Endothelial cell (in vitro differentiated cells): ENCODE measurements around the gene RTKN2. TPM values are rescaled to one million over a fixed set of nuclear protein-coding genes. Genes with fewer than 3 reads are reported as not detected.

Experiments used
- DNase-seq: peaks from one replicate; pipeline ENCODE4 v3.0.0; 2021; ENCODE audit warnings: low spot score
- H3K27ac Mint-ChIP-seq: one replicate; pipeline ENCODE4 v1.8.0; 2021; ENCODE audit warnings: mixed read lengths, inconsistent platforms; ENCODE audit not compliant: unreplicated experiment
- H3K27me3 Mint-ChIP-seq: one replicate; pipeline ENCODE4 v1.8.0; 2021; ENCODE audit warnings: mild to moderate bottlenecking, moderate library complexity, mixed read lengths, inconsistent platforms; ENCODE audit not compliant: unreplicated experiment
- H3K36me3 Mint-ChIP-seq: one replicate; pipeline ENCODE4 v1.8.0; 2021; ENCODE audit warnings: mild to moderate bottlenecking, low read depth, mixed read lengths, inconsistent platforms; ENCODE audit not compliant: unreplicated experiment
- H3K4me1 Mint-ChIP-seq: one replicate; pipeline ENCODE4 v1.8.0; 2021; ENCODE audit warnings: mild to moderate bottlenecking, mixed read lengths, inconsistent platforms; ENCODE audit not compliant: unreplicated experiment
- H3K4me3 Mint-ChIP-seq: one replicate; pipeline ENCODE4 v1.8.0; 2021; ENCODE audit warnings: mild to moderate bottlenecking, mixed read lengths, inconsistent platforms; ENCODE audit not compliant: unreplicated experiment
- H3K9me3 Mint-ChIP-seq: one replicate; pipeline ENCODE4 v1.8.0; 2021; ENCODE audit warnings: mixed read lengths, inconsistent platforms; ENCODE audit not compliant: unreplicated experiment
- total RNA-seq: library from RNA; stranded (reverse); fragmentation: NEBNext Ultra II Directional; extraction: Animal tissue kit (Norgen Biotek cat#: 25700); gene quantifications from one replicate; pipeline ENCODE4 v1.2.1, GENCODE V29; 2021; ENCODE audit not compliant: unreplicated experiment
- TF ChIP-seq, protein P1 (sequence below): fragments of 200-600 bp; sonication (generic); IDR thresholded peaks from one replicate; pipeline ENCODE4 v1.5.0; 2021; ENCODE audit warnings: antibody characterized with exemption; ENCODE audit not compliant: unreplicated experiment

Gene RTKN2
- total RNA-seq, 1 donor from 2014 or later: 1.7 TPM

DNA sequence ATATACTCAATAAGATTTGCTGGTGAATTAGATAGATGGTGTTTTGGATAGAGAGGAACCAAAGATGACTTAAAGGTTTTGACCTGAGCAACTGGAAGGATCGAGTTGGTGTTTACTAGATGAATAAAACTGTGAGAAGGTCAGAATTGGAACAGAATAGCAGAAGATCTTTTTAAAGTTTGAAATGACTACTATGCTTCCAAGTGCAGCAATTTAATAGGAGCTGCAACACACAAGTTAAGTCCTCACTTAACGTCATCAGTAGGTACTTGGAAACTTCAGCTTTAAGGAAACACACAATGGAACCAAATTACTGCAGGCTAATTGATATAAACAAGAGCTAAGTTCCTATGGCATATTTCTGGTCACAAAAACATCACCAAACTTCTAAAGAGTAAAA lies 86.5 kb downstream of the RTKN2 start:
- Mint-ChIP-seq H3K36me3 (no peaks in the 10 kb centered on the region), H3K4me3 (no peak overlapping the region), H3K4me1 (no peaks in the 10 kb centered on the region), H3K27ac (no peak overlapping the region), H3K9me3 (no peaks in the 10 kb centered on the region), H3K27me3 (peaks cover 3% of the 10 kb centered on the region)
- TF ChIP-seq, protein P1, sequence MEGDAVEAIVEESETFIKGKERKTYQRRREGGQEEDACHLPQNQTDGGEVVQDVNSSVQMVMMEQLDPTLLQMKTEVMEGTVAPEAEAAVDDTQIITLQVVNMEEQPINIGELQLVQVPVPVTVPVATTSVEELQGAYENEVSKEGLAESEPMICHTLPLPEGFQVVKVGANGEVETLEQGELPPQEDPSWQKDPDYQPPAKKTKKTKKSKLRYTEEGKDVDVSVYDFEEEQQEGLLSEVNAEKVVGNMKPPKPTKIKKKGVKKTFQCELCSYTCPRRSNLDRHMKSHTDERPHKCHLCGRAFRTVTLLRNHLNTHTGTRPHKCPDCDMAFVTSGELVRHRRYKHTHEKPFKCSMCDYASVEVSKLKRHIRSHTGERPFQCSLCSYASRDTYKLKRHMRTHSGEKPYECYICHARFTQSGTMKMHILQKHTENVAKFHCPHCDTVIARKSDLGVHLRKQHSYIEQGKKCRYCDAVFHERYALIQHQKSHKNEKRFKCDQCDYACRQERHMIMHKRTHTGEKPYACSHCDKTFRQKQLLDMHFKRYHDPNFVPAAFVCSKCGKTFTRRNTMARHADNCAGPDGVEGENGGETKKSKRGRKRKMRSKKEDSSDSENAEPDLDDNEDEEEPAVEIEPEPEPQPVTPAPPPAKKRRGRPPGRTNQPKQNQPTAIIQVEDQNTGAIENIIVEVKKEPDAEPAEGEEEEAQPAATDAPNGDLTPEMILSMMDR: no peak
- no peak for DNase-seq

DNA sequence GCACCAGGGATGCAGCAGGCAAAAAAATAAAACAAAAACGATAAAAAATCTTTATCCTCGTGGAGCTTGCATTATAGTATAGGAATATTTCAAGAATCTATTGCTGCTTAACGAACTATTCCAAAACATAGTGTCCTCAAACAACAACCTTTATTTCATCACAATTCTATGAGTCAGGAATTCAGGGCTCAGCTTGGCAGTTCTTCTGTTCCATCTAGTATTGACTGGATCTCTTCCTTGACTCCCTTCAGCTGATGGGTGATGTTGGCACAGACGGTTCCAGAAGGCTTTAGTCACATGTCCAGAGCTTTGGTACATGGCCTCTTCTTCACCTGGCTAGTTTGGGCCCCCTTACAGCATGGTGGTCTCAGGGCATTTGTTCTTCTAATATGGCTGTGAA lies 88.0 kb downstream of the RTKN2 start:
- H3K36me3 Mint-ChIP-seq: no peaks in the 10 kb centered on the region
- H3K27me3 Mint-ChIP-seq: peaks cover 3% of the 10 kb centered on the region
- DNase-seq: no peak
- TF ChIP-seq, protein P1: no peak
- no peak overlapping the region for H3K4me3 Mint-ChIP-seq
- no peak overlapping the region for H3K27ac Mint-ChIP-seq
- no peaks in the 10 kb centered on the region for H3K4me1 Mint-ChIP-seq
- no peaks in the 10 kb centered on the region for H3K9me3 Mint-ChIP-seq

DNA sequence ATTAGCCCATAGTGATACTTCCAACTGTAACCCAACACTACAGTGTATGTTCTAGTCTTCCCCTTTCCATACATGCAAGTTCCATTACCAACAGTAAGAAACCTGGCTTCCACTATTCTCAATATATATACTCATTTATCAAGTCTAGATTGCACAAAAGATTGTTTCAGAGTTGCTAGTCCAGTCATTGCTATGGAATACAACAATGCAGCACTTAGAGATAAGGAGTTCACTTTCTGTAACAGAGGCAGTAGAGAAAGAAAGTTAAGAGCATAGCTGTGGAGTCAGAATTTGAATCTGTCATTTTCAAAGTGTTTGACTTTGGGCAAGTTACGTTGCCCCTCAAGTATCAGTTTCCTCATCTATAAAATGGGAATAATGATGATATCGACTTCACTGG lies 90.1 kb downstream of the RTKN2 start:
- TF ChIP-seq, protein P1: no peak
- Mint-ChIP-seq H3K9me3 (no peaks in the 10 kb centered on the region), H3K4me1 (no peaks in the 10 kb centered on the region), H3K27me3 (no peaks in the 10 kb centered on the region), H3K4me3 (no peak overlapping the region), H3K36me3 (no peaks in the 10 kb centered on the region), H3K27ac (no peak overlapping the region)
- no peak for DNase-seq

DNA sequence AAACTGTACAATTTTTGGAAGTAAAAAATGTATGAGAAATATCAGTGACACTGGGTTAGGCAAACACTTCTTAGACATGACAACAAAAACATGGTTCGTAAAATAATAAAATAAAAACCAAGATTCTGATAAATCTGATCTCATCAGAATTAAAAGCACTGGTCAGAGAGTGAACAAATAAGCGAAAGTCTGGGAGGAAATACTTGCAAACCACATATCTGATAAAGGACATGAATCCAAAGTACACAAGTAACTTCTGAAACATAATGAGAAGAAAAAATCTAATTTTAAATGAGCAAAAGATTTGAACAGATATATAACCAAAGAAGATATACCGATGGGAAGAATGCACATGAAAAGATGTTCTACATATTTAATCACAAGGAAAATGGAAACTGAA lies 91.5 kb downstream of the RTKN2 start:
- Mint-ChIP-seq H3K27me3 (no peaks in the 10 kb centered on the region), H3K36me3 (no peaks in the 10 kb centered on the region)

DNA sequence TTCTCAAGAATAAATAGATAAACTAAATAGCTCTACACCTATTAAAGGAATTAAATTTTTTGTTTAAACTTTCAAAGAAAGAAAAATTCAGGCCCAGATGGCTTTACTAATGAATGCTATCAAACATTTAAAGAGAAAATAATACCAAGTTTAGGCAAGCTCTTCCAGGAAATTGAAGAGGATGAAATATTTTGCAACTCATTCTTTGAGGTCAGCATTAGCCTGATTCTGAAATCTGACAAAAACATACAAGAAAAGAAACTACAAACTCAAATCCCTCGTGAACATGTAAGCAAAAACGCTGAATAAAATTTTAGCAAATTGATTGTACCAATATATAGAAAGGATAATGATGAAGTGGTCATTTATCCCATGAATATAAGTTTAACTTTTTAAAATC lies 93.4 kb downstream of the RTKN2 start:
- Mint-ChIP-seq H3K36me3 (no peaks in the 10 kb centered on the region), H3K27ac (no peak overlapping the region), H3K4me3 (no peak overlapping the region), H3K9me3 (no peaks in the 10 kb centered on the region), H3K4me1 (no peaks in the 10 kb centered on the region), H3K27me3 (no peaks in the 10 kb centered on the region)
- DNase-seq: no peak
- TF ChIP-seq, protein P1: no peak

More for the DNA sequence above, 91.5 kb downstream of the RTKN2 start:
- TF ChIP-seq, protein P1: no peak
- no peaks in the 10 kb centered on the region for H3K9me3 Mint-ChIP-seq
- H3K27ac Mint-ChIP-seq: no peak overlapping the region
- DNase-seq: no peak
- H3K4me3 Mint-ChIP-seq: no peak overlapping the region
- H3K4me1 Mint-ChIP-seq: no peaks in the 10 kb centered on the region
